Adrenal gland (tissue), 5 donors: ENCODE results near the gene NDUFS8.

Experiments
- POLR2A ChIP-seq, 2 donors: fragments of 450-650 bp; IDR thresholded peaks; one replicate each; pipeline ENCODE4 v1.6.1; 2017; ENCODE audit warnings: antibody characterized with exemption in 2 of 2, mild to moderate bottlenecking in 2 of 2, moderate library complexity in 1 of 2
- TF ChIP-seq, protein P1 (sequence below), 6 experiments: fragments of 450-650 bp in 4 of 6; fragments of 200-600 bp in 2 of 6; sonication (generic) in 1 of 6; IDR thresholded peaks; 1 replicate in 5 of 6; 2 replicates in 1 of 6; pipeline versions ENCODE4 v1.5.1 to v1.8.0; 2016 to 2021; ENCODE audit warnings: antibody characterized with exemption in 6 of 6, mild to moderate bottlenecking in 2 of 6, moderate library complexity in 1 of 6
- donor health status: DM: no; HTN: no; CAD: no.

DNA sequence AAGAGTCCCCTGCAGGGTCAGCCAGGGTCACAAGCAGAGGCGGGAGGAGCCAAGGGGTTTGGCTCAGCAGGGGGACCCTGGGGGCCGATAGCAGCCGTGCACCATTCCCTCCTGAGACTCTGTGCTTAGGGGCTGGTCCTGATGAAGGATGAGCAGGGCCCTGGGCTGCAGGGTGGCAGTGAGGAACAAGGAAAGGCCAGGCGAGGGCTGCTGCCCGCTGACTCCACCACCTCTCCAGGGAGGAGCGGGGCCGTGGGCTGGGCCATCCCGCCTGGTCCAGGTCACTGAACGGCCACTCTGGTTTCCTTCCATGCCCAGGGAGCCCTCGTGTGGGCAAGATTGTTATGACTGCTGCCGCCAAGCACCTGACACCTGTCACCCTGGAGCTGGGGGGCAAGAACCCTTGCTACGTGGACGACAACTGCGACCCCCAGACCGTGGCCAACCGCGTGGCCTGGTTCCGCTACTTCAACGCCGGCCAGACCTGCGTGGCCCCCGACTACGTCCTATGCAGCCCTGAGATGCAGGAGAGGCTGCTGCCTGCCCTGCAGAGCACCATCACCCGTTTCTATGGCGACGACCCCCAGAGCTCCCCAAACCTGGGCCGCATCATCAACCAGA, 9.2 kb upstream of the NDUFS8 start:
- TF ChIP-seq, protein P1, sequence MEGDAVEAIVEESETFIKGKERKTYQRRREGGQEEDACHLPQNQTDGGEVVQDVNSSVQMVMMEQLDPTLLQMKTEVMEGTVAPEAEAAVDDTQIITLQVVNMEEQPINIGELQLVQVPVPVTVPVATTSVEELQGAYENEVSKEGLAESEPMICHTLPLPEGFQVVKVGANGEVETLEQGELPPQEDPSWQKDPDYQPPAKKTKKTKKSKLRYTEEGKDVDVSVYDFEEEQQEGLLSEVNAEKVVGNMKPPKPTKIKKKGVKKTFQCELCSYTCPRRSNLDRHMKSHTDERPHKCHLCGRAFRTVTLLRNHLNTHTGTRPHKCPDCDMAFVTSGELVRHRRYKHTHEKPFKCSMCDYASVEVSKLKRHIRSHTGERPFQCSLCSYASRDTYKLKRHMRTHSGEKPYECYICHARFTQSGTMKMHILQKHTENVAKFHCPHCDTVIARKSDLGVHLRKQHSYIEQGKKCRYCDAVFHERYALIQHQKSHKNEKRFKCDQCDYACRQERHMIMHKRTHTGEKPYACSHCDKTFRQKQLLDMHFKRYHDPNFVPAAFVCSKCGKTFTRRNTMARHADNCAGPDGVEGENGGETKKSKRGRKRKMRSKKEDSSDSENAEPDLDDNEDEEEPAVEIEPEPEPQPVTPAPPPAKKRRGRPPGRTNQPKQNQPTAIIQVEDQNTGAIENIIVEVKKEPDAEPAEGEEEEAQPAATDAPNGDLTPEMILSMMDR (IDR thresholded peaks at IDR 0.05) = peak in 5 of 6 experiments; percentile 22 to 44 (median 39)
- TF ChIP-seq POLR2A (IDR thresholded peaks at IDR 0.05) = no peak
